IMR-90 (cell line): Measurements from ENCODE around the gene ZNF280B. TPM values are rescaled to one million over a fixed set of nuclear protein-coding genes. Genes with fewer than 3 reads are reported as not detected.

Experiments used
- ATAC-seq: fragments of 200-7000 bp; cut with Tn5 transposase; 2 replicates; pipeline ENCODE4 v1.9.1; 2020; ENCODE audit warnings: low read depth, mild to moderate bottlenecking, moderate library complexity
- BruUV-seq: library from RNA; stranded (reverse); fragments of 400-500 nt; replicated peaks from 2 replicates; lab custom pipeline; 2021; lab: Mats Ljungman, UMichigan
- CTCF ChIA-PET: fragments of 300-600 bp; formaldehyde crosslinking; extraction: SDS; loops from one replicate; lab custom pipeline; 2021; ENCODE audit warnings: antibody characterized with exemption; lab: Yijun Ruan, JAX
- POLR2A ChIA-PET: fragments of 300-600 bp; sonication (Branson Sonifier 250); formaldehyde crosslinking; loops from one replicate; lab custom pipeline; 2022; ENCODE audit warnings: antibody characterized with exemption; ENCODE audit not compliant: unreplicated experiment; lab: Charles Lee
- DNase-seq: peaks from one replicate; pipeline ENCODE4 v3.0.0; 2013
- H2AFZ ChIP-seq: replicated peaks from 2 replicates; pipeline ENCODE3; 2013; ENCODE audit warnings: low read length, mild to moderate bottlenecking; ENCODE audit not compliant: poor library complexity
- H2AK5ac ChIP-seq: 2 replicates; pipeline ENCODE4 v1.6.1; 2013; ENCODE audit warnings: low read depth, low read length, inconsistent platforms
- H2AK9ac ChIP-seq: replicated peaks from 2 replicates; pipeline ENCODE3; 2013; ENCODE audit warnings: mild to moderate bottlenecking, low read depth, low read length, moderate library complexity; ENCODE audit not compliant: poor library complexity
- H2BK120ac ChIP-seq: 2 replicates; pipeline ENCODE4 v1.6.1; 2013; ENCODE audit warnings: low read depth, low read length, inconsistent platforms
- H2BK15ac ChIP-seq: 3 replicates; pipeline ENCODE4 v1.6.1; 2013; ENCODE audit warnings: low read depth, low read length, inconsistent platforms
- H2BK20ac ChIP-seq: 2 replicates; pipeline ENCODE4 v1.6.1; 2013; ENCODE audit warnings: low read depth, mild to moderate bottlenecking, inconsistent platforms, low read length, moderate library complexity
- H2BK5ac ChIP-seq: 2 replicates; pipeline ENCODE4 v1.6.1; 2013; ENCODE audit warnings: mild to moderate bottlenecking, low read depth, low read length, inconsistent platforms; ENCODE audit not compliant: poor library complexity, severe bottlenecking
- H3K14ac ChIP-seq: replicated peaks from 2 replicates; pipeline ENCODE4 v1.6.1; 2013; ENCODE audit warnings: low read depth, low read length, inconsistent platforms
- H3K18ac ChIP-seq: 2 replicates; pipeline ENCODE4 v1.6.1; 2013; ENCODE audit warnings: low read depth, low read length, control low read depth
- H3K23ac ChIP-seq: 2 replicates; pipeline ENCODE4 v1.6.1; 2013; ENCODE audit warnings: low read depth, low read length, inconsistent platforms
- H3K27ac ChIP-seq: 2 replicates; pipeline ENCODE4 v1.5.1; 2013; ENCODE audit warnings: mild to moderate bottlenecking, control low read depth, low read length; ENCODE audit not compliant: insufficient read depth
- H3K27me3 ChIP-seq: 2 replicates; pipeline ENCODE4 v1.6.1; 2013; ENCODE audit warnings: low read length; ENCODE audit not compliant: control insufficient read depth, insufficient read depth
- H3K36me3 ChIP-seq: 2 replicates; pipeline ENCODE4 v1.6.1; 2013; ENCODE audit warnings: low read length, mixed read lengths; ENCODE audit not compliant: control insufficient read depth, insufficient read depth
- H3K4ac ChIP-seq: 2 replicates; pipeline ENCODE4 v1.6.1; 2013; ENCODE audit warnings: low read depth, low read length, inconsistent platforms
- H3K4me1 ChIP-seq: 2 replicates; pipeline ENCODE4 v1.6.1; 2013; ENCODE audit warnings: low read length, mixed read lengths; ENCODE audit not compliant: control insufficient read depth, insufficient read depth
- H3K4me2 ChIP-seq: 2 replicates; pipeline ENCODE4 v1.6.1; 2013; ENCODE audit warnings: low read depth, mild to moderate bottlenecking, control low read depth, low read length, moderate library complexity
- H3K4me3 ChIP-seq: 2 replicates; pipeline ENCODE4 v1.5.1; 2013; ENCODE audit warnings: low read depth, mild to moderate bottlenecking, control low read depth, low read length, moderate library complexity; ENCODE audit not compliant: insufficient read depth
- H3K56ac ChIP-seq: 2 replicates; pipeline ENCODE4 v1.6.1; 2013; ENCODE audit warnings: low read length, inconsistent platforms; ENCODE audit not compliant: insufficient read depth; ENCODE audit errors: extremely low read depth
- H3K79me1 ChIP-seq, 2 experiments: 2 replicates each; pipeline ENCODE4 v1.6.1; 2013; ENCODE audit warnings: low read length in 2 of 2, inconsistent platforms in 1 of 2, low read depth in 1 of 2
- H3K9ac ChIP-seq: 2 replicates; pipeline ENCODE4 v1.6.1; 2013; ENCODE audit warnings: low read depth, low read length, control low read depth
- H3K9me1 ChIP-seq: 2 replicates; pipeline ENCODE4 v1.6.1; 2013; ENCODE audit warnings: low read length, inconsistent platforms; ENCODE audit not compliant: insufficient read depth
- H3K9me3 ChIP-seq: 2 replicates; pipeline ENCODE4 v1.6.1; 2013; ENCODE audit warnings: low read length; ENCODE audit not compliant: control insufficient read depth, insufficient read depth
- H4K20me1 ChIP-seq: 2 replicates; pipeline ENCODE4 v1.6.1; 2013; ENCODE audit warnings: low read length, inconsistent platforms; ENCODE audit not compliant: insufficient read depth
- H4K5ac ChIP-seq: 2 replicates; pipeline ENCODE4 v1.6.1; 2013; ENCODE audit warnings: mild to moderate bottlenecking, low read depth, low read length, control low read depth
- H4K8ac ChIP-seq, 2 experiments: 2 replicates each; pipeline ENCODE4 v1.6.1; 2013; ENCODE audit warnings: low read depth in 2 of 2, low read length in 2 of 2, control low read depth in 1 of 2, inconsistent platforms in 1 of 2
- H4K91ac ChIP-seq: 2 replicates; pipeline ENCODE4 v1.6.1; 2013; ENCODE audit warnings: low read depth, low read length, inconsistent platforms; ENCODE audit not compliant: insufficient read depth
- NFE2L2 ChIP-seq: fragments of 150-350 bp; IDR thresholded peaks from 2 replicates; pipeline ENCODE4 v1.6.1; 2016; ENCODE audit warnings: low read depth, mild to moderate bottlenecking, low read length
- WGBS, 2 experiments: methylation state at CpG; one replicate each; pipeline versions ENCODE4 v1.1.5 to v1.1.7; 2013; ENCODE audit warnings: missing lambda C conversion rate in 2 of 2; ENCODE audit not compliant: insufficient read length in 1 of 2; ENCODE audit errors: extremely low coverage in 2 of 2; 5-methylcytosine and 5-hydroxymethylcytosine counted together
- dilution Hi-C: fragments of 300-500 bp; cut with HindIII; formaldehyde crosslinking; loops from one replicate; pipeline ENCODE4 v1.14.3; 2018; ENCODE audit warnings: low sequenced_read_pairs; ENCODE audit not compliant: unreplicated experiment
- in situ Hi-C: fragments of 300-500 bp; cut with MboI; formaldehyde crosslinking; loops from 3 replicates; pipeline ENCODE4 v1.14.3; 2019; ENCODE audit warnings: low sequenced_read_pairs, inconsistent platforms, mixed read lengths
- intact Hi-C: fragments of 100-400 bp; cut with micrococcal nuclease; formaldehyde crosslinking; loops from 2 replicates; pipeline ENCODE4 v1.10.0; 2022
- polyA plus RNA-seq, 3 experiments: library from polyadenylated mRNA; depleted of rRNA; stranded (reverse); fragments of >200 nt; gene quantifications; 2 replicates each; pipeline ENCODE4 v1.2.3, GENCODE V29; 2012; ENCODE audit warnings: low replicate concordance in 1 of 3
- total RNA-seq: library from RNA; depleted of rRNA; stranded (reverse); fragments of >200 nt; gene quantifications from 2 replicates; pipeline ENCODE4 v1.2.3, GENCODE V29; 2012

The ZNF280B gene
- total and polyA plus RNA-seq, 2 of the 4 experiments (the other 2 are of a cell fraction), result 0.65 to 1.4 TPM

GRCh38 chr22:22450343-22450839 is 58.2 kb downstream of the ZNF280B start:
- Histone ChIP-seq H2AK5ac (no peak overlapping the region), H3K4me3 (no peak overlapping the region), H3K56ac (no peak overlapping the region), H3K9ac (no peak overlapping the region), H3K27ac (no peak overlapping the region), H4K5ac (no peak overlapping the region), H3K4ac (no peak overlapping the region), H2BK120ac (no peak overlapping the region), H4K20me1 (no peaks in the 10 kb centered on the region), H3K18ac (no peak overlapping the region), H2BK20ac (no peak overlapping the region), H3K36me3 (no peaks in the 10 kb centered on the region), H4K8ac (no peak overlapping the region), H3K27me3 (peaks cover 6% of the 10 kb centered on the region), H2BK15ac (no peak overlapping the region), H2BK5ac (no peak overlapping the region), H3K23ac (no peak overlapping the region), H4K91ac (no peak overlapping the region), H3K14ac (no peak overlapping the region), H3K9me3 (0 out of 2 replicates have a peak, but pooled peaks cover 3% of the 10 kb centered on the region), H2AFZ (no peak overlapping the region), H2AK9ac (no peak overlapping the region), H3K4me2 (no peak overlapping the region), H3K79me1 (no peaks in the 10 kb centered on the region), H3K4me1 (no peaks in the 10 kb centered on the region), H3K9me1 (no peaks in the 10 kb centered on the region)
- no peak for DNase-seq
- WGBS, 2 experiments, result no CpG with 5 or more reads among the region's 4 CpGs
- ATAC-seq, result no peak
- ChIA-PET POLR2A (no interaction called here), CTCF (interaction anchor here (1.6 kb wide), 1 partner anchor 13 kb away, joined by 6 read pairs; no protein-coding TSS in a partner anchor)
- no peak for TF ChIP-seq NFE2L2
- dilution Hi-C loops (no loop called here), intact Hi-C loops (no loop called here), in situ Hi-C loops (no loop called here)
- BruUV-seq, result no TSS peak
